ENCODE data around the gene FLT4. TPM values are rescaled to one million over a fixed set of nuclear protein-coding genes. Genes with fewer than 3 reads are reported as not detected.

FLT4 gene
- polyA plus RNA-seq, 1 donor (not counting 4 experiments of a cell fraction or from before 2014, with no cell fraction given), result not detected

- DNase-seq (ENCODE audit: low read depth, low spot score), result no peak
- TF ChIP-seq EZH2 (IDR thresholded peaks at IDR 0.05; ENCODE audit: low read length) (no peak), CTCF (optimal IDR thresholded peaks at IDR 0.05 in 1 of 3, IDR thresholded peaks at IDR 0.05 in 1 of 3, conservative IDR thresholded peaks at IDR 0.05 in 1 of 3; ENCODE audit: extremely low read depth in 1 of 3, insufficient read depth in 2 of 3, low read length in 3 of 3) (no peak)
- no peaks in the 10 kb centered on the region for H3K4me1 ChIP-seq (ENCODE audit: control insufficient read depth, extremely low read depth, insufficient read depth, low read length)
- H3K4me2 ChIP-seq (ENCODE audit: control insufficient read depth, extremely low read depth, insufficient read depth, low read depth, low read length), result no peak overlapping the region
- H3K36me3 ChIP-seq (ENCODE audit: control insufficient read depth in 2 of 2, extremely low read depth in 1 of 2, insufficient read depth in 2 of 2, low read length in 2 of 2), result no peaks in the 10 kb centered on the region
- H4K20me1 ChIP-seq (ENCODE audit: control insufficient read depth, extremely low read depth, insufficient read depth, low read length), result no peaks in the 10 kb centered on the region
- H3K79me2 ChIP-seq (ENCODE audit: control insufficient read depth, insufficient read depth, low read length), result no peaks in the 10 kb centered on the region
- no peak for FAIRE-seq
- H3K9me1 ChIP-seq (ENCODE audit: control insufficient read depth, extremely low read depth, insufficient read depth, low read length), result no peaks in the 10 kb centered on the region
- no peak overlapping the region for H3K27ac ChIP-seq (ENCODE audit: control insufficient read depth, insufficient read depth, low read length)
- dilution Hi-C loops (cut with MboI; ENCODE audit: extremely low pct_ligation_motif_present, low sequenced_read_pairs), result no loop called here
- no peaks in the 10 kb centered on the region for H3K9me3 ChIP-seq (ENCODE audit: control insufficient read depth, low read depth, low read length)
- H3K9ac ChIP-seq (ENCODE audit: control insufficient read depth, extremely low read depth, insufficient read depth, low read length), result no peak overlapping the region
- H3K27me3 ChIP-seq (ENCODE audit: control insufficient read depth, extremely low read depth, insufficient read depth, low read length), result no peaks in the 10 kb centered on the region
- no peak overlapping the region for H2AFZ ChIP-seq (ENCODE audit: control insufficient read depth, low read length)
- H3K4me3 ChIP-seq (ENCODE audit: control insufficient read depth in 2 of 3, extremely low read depth in 1 of 3, insufficient read depth in 2 of 3, low read depth in 1 of 3, low read length in 3 of 3), result no peak overlapping the region
Observed at GRCh38 chr5:180666812-180667211, 17.4 kb upstream of the FLT4 start.

GRCh38 chr5:180665682-180666404, 16.4 kb upstream of the FLT4 start:
- H3K9me3 ChIP-seq (ENCODE audit: control insufficient read depth, low read depth, low read length), result no peaks in the 10 kb centered on the region
- H3K27ac ChIP-seq (ENCODE audit: control insufficient read depth, insufficient read depth, low read length), result no peak overlapping the region
- H4K20me1 ChIP-seq (ENCODE audit: control insufficient read depth, extremely low read depth, insufficient read depth, low read length), result no peaks in the 10 kb centered on the region
- no peaks in the 10 kb centered on the region for H3K36me3 ChIP-seq (ENCODE audit: control insufficient read depth in 2 of 2, extremely low read depth in 1 of 2, insufficient read depth in 2 of 2, low read length in 2 of 2)
- dilution Hi-C loops (cut with MboI; ENCODE audit: extremely low pct_ligation_motif_present, low sequenced_read_pairs), result no loop called here
- FAIRE-seq (no peak), DNase-seq (ENCODE audit: low read depth, low spot score) (no peak)
- H3K4me3 ChIP-seq (ENCODE audit: control insufficient read depth in 2 of 3, extremely low read depth in 1 of 3, insufficient read depth in 2 of 3, low read depth in 1 of 3, low read length in 3 of 3), result no peak overlapping the region
- no peaks in the 10 kb centered on the region for H3K4me1 ChIP-seq (ENCODE audit: control insufficient read depth, extremely low read depth, insufficient read depth, low read length)
- no peaks in the 10 kb centered on the region for H3K79me2 ChIP-seq (ENCODE audit: control insufficient read depth, insufficient read depth, low read length)
- TF ChIP-seq CTCF (optimal IDR thresholded peaks at IDR 0.05 in 1 of 3, IDR thresholded peaks at IDR 0.05 in 1 of 3, conservative IDR thresholded peaks at IDR 0.05 in 1 of 3; ENCODE audit: extremely low read depth in 1 of 3, insufficient read depth in 2 of 3, low read length in 3 of 3), result no peak
- TF ChIP-seq EZH2 (IDR thresholded peaks at IDR 0.05; ENCODE audit: low read length), result no peak
- no peak overlapping the region for H3K4me2 ChIP-seq (ENCODE audit: control insufficient read depth, extremely low read depth, insufficient read depth, low read depth, low read length)
- H3K9ac ChIP-seq (ENCODE audit: control insufficient read depth, extremely low read depth, insufficient read depth, low read length), result no peak overlapping the region
- no peaks in the 10 kb centered on the region for H3K27me3 ChIP-seq (ENCODE audit: control insufficient read depth, extremely low read depth, insufficient read depth, low read length)
- no peak overlapping the region for H2AFZ ChIP-seq (ENCODE audit: control insufficient read depth, low read length)
- H3K9me1 ChIP-seq (ENCODE audit: control insufficient read depth, extremely low read depth, insufficient read depth, low read length), result no peaks in the 10 kb centered on the region
